ENCODE measurements around the gene SLC25A26.
"Not testable (repeated sequence)": the region's sequence is repeated elsewhere in the genome, so short reads cannot be mapped to it uniquely, and the experiment has no call there.

The SLC25A26 gene

GRCh38 chr3:66220602-66221377, at the start of gene SLC25A26:
Gene SLC25A26 (plus strand): TSS chr3:66221001. CDS start chr3:66221095, 94 bp downstream.
- DNase-seq, result peak; percentile 91 to 97

GRCh38 chr3:66172394-66172793, 48.4 kb upstream of the SLC25A26 start:
- no peak for DNase-seq

GRCh38 chr3:66177026-66177425, 43.8 kb upstream of the SLC25A26 start:
- DNase-seq, result no peak

- no peak for DNase-seq
Measured at GRCh38 chr3:66178206-66178605, 42.6 kb upstream of the SLC25A26 start.

- DNase-seq, result no peak
Measured at GRCh38 chr3:66179793-66180192, 41.0 kb upstream of the SLC25A26 start.

- no peak for DNase-seq
Measured at GRCh38 chr3:66181764-66182163, 39.0 kb upstream of the SLC25A26 start.

- no peak for DNase-seq
Measured at GRCh38 chr3:66182246-66182645, 38.6 kb upstream of the SLC25A26 start.

GRCh38 chr3:66186545-66186944, 34.3 kb upstream of the SLC25A26 start:
- DNase-seq, result no peak

GRCh38 chr3:66195347-66195783, 25.4 kb upstream of the SLC25A26 start:
- DNase-seq, result peak; percentile 94 to 99

- peak in 1 of 2 experiments; percentile 3 for DNase-seq
Measured at GRCh38 chr3:66196633-66197032, 24.2 kb upstream of the SLC25A26 start.

- DNase-seq, result no peak
Measured at GRCh38 chr3:66198437-66199088, 22.2 kb upstream of the SLC25A26 start.

- no peak for DNase-seq
Measured at GRCh38 chr3:66199089-66199473, 21.7 kb upstream of the SLC25A26 start.

GRCh38 chr3:66200147-66200546, 20.7 kb upstream of the SLC25A26 start:
- no peak for DNase-seq

GRCh38 chr3:66200786-66201185, 20.0 kb upstream of the SLC25A26 start:
- no peak for DNase-seq

GRCh38 chr3:66203275-66203674, 17.5 kb upstream of the SLC25A26 start:
- no peak for DNase-seq

GRCh38 chr3:66206806-66207205, 14.0 kb upstream of the SLC25A26 start:
- DNase-seq, result no peak

- DNase-seq, result no peak
Measured at GRCh38 chr3:66208189-66208588, 12.6 kb upstream of the SLC25A26 start.

GRCh38 chr3:66210687-66211295, 10.0 kb upstream of the SLC25A26 start:
- DNase-seq, result no peak

- no peak for DNase-seq
Measured at GRCh38 chr3:66211779-66212178, 9.0 kb upstream of the SLC25A26 start.

GRCh38 chr3:66215106-66215505, 5.7 kb upstream of the SLC25A26 start:
- DNase-seq, result no peak

GRCh38 chr3:66220066-66220465, 735 bp upstream of the SLC25A26 start:
- DNase-seq, result peak in 1 of 2 experiments; percentile 13

- no peak for DNase-seq
Measured at GRCh38 chr3:66224220-66224619, 3.4 kb downstream of the SLC25A26 start.

- not testable (repeated sequence) for DNase-seq
Measured at GRCh38 chr3:66226093-66226492, 5.3 kb downstream of the SLC25A26 start.

- DNase-seq, result no peak
Measured at GRCh38 chr3:66227051-66227450, 6.2 kb downstream of the SLC25A26 start.
